ENCODE data around the gene EGFL8. TPM values are rescaled to one million over a fixed set of nuclear protein-coding genes. Genes with fewer than 3 reads are reported as not detected.

EGFL8 gene
- 1.2 and 1.4 TPM in 2 replicates for total RNA-seq

DNA sequence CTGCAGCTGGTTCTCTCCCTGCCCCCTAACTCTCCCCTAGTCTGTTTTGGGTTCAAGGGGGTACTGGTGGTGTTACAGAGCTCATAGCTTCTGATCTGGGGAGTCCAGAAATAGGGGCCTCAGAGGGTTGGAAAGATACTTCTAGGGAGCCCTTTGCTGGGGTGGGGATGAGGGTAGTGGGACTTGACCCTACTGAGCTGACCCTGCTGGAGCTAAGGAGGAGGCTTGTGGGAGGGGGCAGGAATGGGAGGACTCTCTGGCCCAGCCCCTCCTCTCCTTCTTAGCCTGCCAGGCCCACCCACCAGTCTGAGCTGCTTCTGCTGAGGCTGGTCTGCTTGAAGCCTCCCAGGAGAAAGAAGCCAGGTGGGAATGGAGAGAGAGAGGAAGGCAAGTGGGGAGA is at the start of gene EGFL8:
Gene EGFL8, plus strand, starts transcription at position 301 of the 400 bp plus-strand sequence. CDS start 1,571 bp downstream, outside the sequence.

DNA sequence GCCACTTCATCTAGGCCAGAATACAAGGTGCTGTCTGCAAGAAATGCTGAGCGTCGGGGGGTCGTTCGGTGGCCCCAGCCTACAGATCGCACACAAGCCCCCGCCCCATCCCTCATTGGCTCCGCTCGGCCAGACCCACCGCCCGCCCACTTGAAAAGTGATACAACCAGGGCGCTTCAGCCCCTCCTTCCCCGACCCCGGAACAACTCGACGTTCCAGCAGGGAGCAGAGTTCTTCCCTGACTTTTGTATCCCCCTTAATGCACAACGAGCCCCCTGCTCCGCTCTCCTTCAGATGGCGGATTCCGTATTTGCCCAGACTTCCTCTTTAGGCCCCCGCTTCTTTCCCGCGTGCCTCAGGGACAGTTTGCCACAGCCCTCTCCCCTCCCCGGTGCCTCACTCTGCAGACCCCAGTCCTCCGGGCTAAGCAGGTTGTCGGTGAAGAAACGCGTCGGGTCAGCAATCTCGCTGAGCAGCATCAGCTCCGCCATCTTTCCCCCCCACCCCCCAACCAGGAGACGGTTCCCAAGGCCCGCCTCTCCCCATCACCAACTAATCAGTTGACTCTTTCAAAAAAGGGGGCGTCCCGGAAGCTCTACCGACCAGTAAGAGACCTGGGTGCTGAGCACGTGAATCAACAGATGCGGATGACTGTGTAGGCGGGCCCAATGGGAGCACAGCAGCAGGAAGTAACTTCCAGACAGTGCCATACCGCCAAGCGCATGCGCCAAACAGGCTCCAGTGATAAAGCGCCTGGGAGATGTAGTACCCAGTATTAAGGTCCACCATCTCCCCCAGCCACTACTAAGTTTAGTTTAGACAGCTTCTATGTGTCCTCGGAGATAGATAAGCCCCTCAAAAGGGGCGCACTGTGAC is 36.4 kb upstream of the EGFL8 start, which contains the start of gene ATF6B:
Gene ATF6B, minus strand, starts transcription at position 530 of the 876 bp plus-strand sequence. Its CDS starts 39 bp downstream, at position 491.

DNA sequence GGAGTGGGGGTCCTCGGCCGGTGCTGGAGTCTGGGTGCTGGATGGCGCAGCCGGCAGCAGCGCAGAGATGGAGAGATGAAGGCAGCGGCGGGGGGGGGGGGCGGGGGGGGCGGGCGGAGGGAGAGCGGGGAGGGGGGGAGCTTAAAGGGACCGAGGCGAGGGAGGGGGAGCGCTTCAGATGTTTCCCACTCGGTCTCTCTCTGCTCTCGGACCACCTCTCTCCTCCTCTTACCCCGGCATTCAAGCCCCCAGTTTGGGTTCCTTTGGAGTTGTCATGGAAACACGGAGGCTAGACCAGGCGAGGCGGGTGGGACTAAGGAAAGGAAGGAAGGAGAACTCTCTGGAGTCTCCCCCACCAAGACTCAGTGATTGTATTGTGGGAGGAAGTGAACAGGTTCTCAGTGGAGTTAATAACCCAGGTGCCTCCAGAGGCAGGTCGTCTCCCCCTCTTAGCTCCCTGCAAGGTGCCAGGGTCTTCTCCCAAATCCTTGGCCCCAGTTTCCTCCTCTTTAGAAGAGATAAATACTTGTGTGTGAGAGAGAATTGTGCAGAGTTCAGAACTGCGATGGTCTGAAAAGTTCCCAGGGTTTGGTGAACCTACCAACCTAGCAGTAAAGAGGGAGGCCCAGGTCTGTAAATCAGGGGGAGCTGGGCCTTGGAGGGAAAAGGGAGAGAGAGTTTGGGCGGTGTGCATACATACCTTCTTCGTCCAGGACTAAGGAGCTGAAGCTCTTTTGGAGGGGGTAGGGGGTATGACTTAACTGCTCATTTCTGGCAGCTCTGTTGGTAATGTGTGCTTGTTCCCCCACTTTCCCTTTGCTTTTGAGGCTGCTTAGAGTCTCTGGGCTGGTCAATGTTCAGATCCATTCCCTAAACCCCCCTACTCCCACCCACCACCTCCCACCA is 12.3 kb upstream of the EGFL8 start, which contains the start of gene PRRT1:
Gene PRRT1, minus strand, starts transcription at position 77 of the 906 bp plus-strand sequence. CDS start 112 bp downstream, outside the sequence.

DNA sequence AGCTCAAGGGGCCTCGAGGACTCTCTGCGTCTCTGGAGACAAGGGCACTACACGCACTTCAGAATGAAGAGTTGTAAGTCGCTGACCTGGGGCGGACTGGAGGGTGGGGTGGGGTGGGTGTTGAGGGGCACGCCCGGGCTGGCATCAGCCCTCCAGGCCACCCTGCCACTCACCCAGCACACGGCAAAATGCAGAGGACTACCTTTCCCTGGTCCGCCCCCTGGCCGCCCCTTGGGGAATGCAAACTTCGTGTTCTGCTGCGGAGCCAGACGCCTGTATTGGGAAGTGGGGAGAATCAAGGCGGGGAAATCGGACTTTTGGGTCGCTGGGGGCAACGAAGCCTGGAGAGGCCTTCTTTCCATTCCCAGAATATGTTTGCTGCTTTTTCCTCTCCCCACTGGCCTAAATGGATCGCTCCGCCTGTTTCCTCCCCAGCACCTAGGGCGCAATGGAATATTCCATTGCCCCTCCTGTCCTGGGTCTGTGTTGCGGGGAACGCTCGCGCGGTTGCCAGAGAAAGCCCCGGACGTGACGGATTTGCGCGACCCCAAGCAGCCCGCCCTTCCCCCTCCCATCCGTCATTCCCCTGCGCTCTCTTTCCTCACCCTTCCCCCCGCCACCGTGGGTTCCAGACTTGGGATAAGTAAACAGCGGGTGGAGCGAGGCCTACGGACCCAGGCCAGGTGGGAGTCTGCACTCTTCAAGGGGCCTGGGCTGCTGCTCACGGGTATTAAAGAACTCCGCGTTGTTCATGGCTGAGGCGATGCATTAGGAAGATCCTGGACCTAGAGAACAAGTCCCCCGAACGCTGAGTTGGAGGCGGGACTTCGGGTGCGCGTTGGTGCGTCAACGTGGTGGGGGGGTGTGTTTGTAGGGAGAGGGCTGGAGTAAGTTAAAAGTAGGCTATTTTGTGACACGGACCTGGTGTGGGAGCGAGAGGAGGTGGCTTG is 10.6 kb upstream of the EGFL8 start, which contains the start of gene PPT2:
Gene PPT2, plus strand, starts transcription at position 578 of the 950 bp plus-strand sequence. CDS start 454 bp downstream, outside the sequence.

DNA sequence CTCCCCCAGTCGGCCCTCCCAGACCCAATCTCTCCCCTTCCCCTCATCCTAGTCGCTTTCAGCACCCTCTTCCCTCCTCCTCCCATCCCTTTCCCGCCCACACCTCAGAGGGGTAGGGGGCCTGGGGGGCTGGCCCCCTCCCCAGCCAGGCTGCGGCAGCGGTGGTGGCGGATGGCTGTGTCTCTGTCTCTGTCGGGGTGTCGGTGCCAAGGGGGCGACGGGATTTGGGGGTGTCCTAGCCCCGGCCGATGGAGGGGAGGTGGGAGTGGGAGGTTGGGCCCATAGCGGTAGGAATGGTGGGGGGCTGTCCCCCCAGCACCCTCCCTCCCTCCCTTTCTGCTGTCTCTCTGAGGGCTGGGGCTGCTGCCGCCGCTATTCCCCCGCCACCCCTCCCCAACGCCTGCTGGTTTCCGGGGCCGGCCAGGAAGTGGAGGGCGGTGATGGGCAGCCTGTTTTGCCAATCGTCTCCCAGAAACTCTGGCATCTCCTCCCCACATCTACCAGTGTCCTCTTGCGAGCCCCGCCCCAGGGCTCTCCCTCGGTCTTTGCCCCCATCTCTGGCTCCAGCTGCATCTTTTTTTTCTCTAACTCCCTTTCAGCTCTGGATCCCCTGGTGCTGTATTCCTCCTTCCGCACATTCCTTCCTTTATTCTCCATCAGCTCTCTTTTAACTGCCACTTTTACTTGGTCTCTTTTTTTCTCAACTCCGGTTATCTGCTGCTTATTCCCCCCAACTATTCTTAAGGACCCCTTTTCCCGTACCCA is 11.5 kb downstream of the EGFL8 start, which contains the start of gene AGPAT1:
Gene AGPAT1, minus strand, starts transcription at position 374 of the 765 bp plus-strand sequence. CDS start 4,588 bp downstream, outside the sequence.

DNA sequence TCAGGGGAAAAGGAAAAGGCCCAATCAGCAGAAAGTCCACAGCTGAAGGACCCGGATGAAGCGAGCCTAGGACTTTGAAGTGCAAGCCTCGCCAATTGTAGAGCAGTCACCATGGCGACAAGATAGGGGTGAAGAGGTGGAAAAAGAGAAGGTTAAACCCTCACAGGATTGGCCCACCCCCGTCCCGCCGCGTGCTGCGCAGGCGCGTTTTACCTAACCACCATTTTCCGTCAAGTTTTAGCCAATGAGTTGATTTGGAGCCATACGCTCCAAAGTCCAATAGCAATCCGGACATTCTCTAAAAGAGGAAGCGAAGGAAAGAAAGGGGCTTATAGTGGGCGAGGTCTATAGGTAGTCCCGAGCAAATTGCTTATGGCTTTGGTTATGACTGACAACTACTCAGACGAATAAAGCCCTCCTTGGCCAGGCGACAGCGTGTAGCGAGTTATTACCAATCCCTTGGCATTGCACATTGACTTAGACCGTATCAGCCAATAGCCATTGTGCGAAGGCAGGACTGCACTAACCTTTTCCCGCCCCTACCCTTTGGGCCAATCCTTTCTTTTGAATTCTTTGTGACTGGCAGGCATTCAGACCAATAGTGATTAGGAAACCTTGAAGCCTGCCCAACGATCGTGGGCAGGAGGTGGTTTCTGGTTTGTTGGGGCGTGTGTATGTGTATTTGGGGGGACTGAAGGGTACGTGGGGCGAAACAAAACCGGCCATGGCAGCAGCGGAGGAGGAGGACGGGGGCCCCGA is 13.6 kb downstream of the EGFL8 start, which contains the start of gene RNF5:
Gene RNF5, plus strand, starts transcription at position 618 of the 759 bp plus-strand sequence. Its CDS starts 107 bp downstream, at position 725.

DNA sequence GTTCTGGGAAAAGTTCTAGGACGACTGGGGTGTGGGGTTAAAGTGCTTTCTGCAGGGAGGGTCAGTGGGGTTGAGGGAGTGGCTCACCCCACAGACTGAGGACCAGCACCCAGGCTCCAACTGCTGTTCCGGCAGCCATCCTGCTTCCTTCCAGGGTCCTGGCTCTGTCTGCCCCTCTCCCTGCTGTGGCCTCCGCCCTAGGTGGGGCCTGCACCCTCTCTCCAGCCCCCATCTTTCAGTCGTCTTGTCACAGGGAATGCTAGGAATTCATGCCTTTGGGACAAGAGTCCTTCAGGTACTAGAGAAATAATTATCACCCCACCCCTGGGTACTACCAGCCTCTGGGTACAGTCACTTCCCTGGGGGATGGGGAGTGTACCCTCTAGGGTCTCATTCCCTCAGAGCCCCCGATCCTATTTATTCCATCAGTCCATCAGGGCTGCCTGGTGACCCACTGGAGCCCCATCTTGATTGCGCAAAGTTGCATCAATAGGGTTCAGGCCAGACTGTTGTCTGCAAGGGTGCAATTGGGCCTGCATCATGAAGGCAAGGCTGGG is 19.8 kb downstream of the EGFL8 start, which contains the start of gene AGER:
Gene AGER, minus strand, starts transcription at position 170 of the 557 bp plus-strand sequence. Its CDS starts 31 bp downstream, at position 139.

DNA sequence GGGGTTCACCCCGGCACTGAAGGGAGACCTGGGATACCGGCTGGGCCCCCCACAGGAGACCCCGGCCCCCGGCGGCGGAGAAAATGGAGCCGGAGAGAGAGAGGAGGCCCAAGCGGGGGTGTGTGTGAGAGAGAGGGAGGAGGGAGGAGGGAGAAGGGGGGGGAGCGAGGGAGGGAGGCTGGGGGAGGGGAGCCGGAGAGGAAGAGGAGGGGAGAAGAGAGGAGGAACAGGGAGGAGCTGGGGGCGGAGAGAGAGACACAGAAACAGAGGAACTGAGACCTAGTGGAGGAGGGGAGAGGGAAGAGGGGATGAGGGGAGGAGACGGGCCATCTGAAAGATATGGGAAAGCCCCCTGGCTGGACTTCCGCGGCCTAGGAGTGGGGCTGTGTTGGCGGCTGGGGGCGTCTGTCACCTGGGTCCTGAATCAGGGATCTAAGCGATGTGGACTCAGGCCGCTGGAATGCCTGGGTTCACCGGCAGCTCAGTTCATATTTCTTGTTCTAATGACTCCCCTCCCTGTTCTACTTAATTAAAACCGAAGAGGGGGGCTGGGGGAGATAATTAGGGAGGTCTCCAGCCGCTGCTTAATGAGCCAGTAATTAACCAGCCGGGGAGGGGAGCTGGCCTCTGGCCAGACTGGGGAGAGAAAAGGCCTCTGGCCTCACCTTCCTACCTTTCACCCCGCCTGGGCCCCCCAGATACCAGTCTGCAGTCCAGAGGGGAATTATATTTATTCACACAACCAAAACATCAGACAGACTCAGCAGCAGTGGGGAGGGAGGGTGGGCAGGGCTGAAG is 25.9 kb downstream of the EGFL8 start, which contains the start of gene PBX2:
Gene PBX2, minus strand, starts transcription at position 149 of the 798 bp plus-strand sequence. CDS start 287 bp downstream, outside the sequence.

DNA sequence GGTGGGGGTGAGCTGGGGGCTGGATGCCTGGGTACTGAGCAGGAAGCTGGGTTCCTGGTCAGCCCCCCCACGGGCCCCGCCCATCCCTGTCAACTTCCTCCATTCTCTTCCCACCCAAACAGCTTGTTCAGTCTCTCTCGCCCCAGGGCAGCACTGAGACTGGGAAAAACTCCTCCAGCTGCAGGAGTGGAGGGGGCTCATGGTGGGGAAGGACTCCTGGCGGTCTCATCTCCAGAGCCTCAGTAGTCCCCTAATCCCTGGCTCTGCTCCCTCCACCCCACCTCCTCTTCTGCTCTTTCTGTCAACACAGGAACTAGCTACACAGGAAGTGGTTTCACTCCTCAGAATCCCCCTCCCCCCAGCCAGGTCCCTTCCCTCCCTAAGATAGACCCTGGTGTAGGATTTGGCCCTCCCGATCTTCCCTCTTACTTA is 28.2 kb downstream of the EGFL8 start, which contains the start of gene GPSM3:
Gene GPSM3, minus strand, starts transcription at position 36 of the 432 bp plus-strand sequence. CDS start 130 bp downstream, outside the sequence.

Other genes starting within 250 kb of the EGFL8 start
- gene C2, start 236.9 kb upstream of the EGFL8 start, total RNA-seq, result 0.42 and 0.89 TPM in 2 replicates
- 4.1 and 28.8 TPM in 2 replicates for gene CFB, start 218.5 kb upstream of the EGFL8 start, total RNA-seq
- 89.1 and 109 TPM in 2 replicates for gene NELFE, start 205.6 kb upstream of the EGFL8 start, total RNA-seq
- 60.3 and 63.7 TPM in 2 replicates for gene SKIC2, start 205.4 kb upstream of the EGFL8 start, total RNA-seq
- gene DXO, start 192.5 kb upstream of the EGFL8 start, total RNA-seq, result 11.0 and 11.3 TPM in 2 replicates
- gene C4A, start 182.5 kb upstream of the EGFL8 start, total RNA-seq, result 4.2 and 4.3 TPM in 2 replicates
- gene C4B, start 149.8 kb upstream of the EGFL8 start, total RNA-seq, result 2.1 and 3.9 TPM in 2 replicates
- 0.14 TPM in 1 of 2 replicates, not detected in the other for gene CYP21A2, start 126.2 kb upstream of the EGFL8 start, total RNA-seq
- gene TNXB, start 55.3 kb upstream of the EGFL8 start, total RNA-seq, result 0.89 and 1.7 TPM in 2 replicates
- gene ATF6B, start 36.3 kb upstream of the EGFL8 start, total RNA-seq, result 18.7 and 28.5 TPM in 2 replicates
- 3.0 and 3.6 TPM in 2 replicates for gene FKBPL, start 34.3 kb upstream of the EGFL8 start, total RNA-seq
- 0.09 TPM in 1 of 2 replicates, not detected in the other for gene PRRT1, start 12.7 kb upstream of the EGFL8 start, total RNA-seq
- gene PPT2, start 10.5 kb upstream of the EGFL8 start, total RNA-seq, result 16.3 and 16.6 TPM in 2 replicates
- 19.3 and 28.4 TPM in 2 replicates for gene AGPAT1, start 11.5 kb downstream of the EGFL8 start, total RNA-seq
- gene RNF5, start 13.8 kb downstream of the EGFL8 start, total RNA-seq, result 14.9 and 24.6 TPM in 2 replicates
- gene AGER, start 19.7 kb downstream of the EGFL8 start, total RNA-seq, result 0.23 TPM in 1 of 2 replicates, not detected in the other
- 36.2 and 58.1 TPM in 2 replicates for gene PBX2, start 25.6 kb downstream of the EGFL8 start, total RNA-seq
- 0.59 and 1.2 TPM in 2 replicates for gene GPSM3, start 28.0 kb downstream of the EGFL8 start, total RNA-seq
- 0.42 and 1.5 TPM in 2 replicates for gene NOTCH4, start 59.5 kb downstream of the EGFL8 start, total RNA-seq
- gene TSBP1, start 207.3 kb downstream of the EGFL8 start, total RNA-seq, result not detected in 2 replicates
- not detected in 2 replicates for gene BTNL2, start 242.6 kb downstream of the EGFL8 start, total RNA-seq

Data from smooth muscle cell of the umbilical artery (primary cell).